A673 (cell line): ENCODE data around the gene TBC1D5. TPM values are rescaled to one million over a fixed set of nuclear protein-coding genes. Genes with fewer than 3 reads are reported as not detected.
"Not testable (repeated sequence)": the region's sequence is repeated elsewhere in the genome, so short reads cannot be mapped to it uniquely, and the experiment has no call there.

Experiments
- BruUV-seq: library from RNA; stranded (reverse); fragments of 400-500 nt; replicated peaks from 2 replicates; lab custom pipeline; 2021; lab: Mats Ljungman, UMichigan
- CTCF ChIA-PET: fragments of 300-600 bp; sonication (Branson Sonifier 250); formaldehyde crosslinking; loops from one replicate; lab custom pipeline; 2022; ENCODE audit warnings: antibody characterized with exemption; lab: Charles Lee
- POLR2A ChIA-PET: fragments of 300-600 bp; sonication (Branson Sonifier 250); formaldehyde crosslinking; loops from one replicate; lab custom pipeline; 2022; ENCODE audit warnings: antibody characterized with exemption; ENCODE audit not compliant: low non-redundant PET; lab: Charles Lee
- DNase-seq: peaks from one replicate; pipeline ENCODE4 v3.0.0-alpha.2; 2015; ENCODE audit warnings: low spot score
- H3K27ac ChIP-seq: fragments of 200-600 bp; sonication (generic); 2 replicates; pipeline ENCODE4 v1.5.1; 2016; ENCODE audit warnings: mixed run types, low read depth, mild to moderate bottlenecking, mixed read lengths, antibody characterized with exemption, low read length; ENCODE audit not compliant: poor library complexity, severe bottlenecking
- H3K27me3 ChIP-seq: fragments of 200-600 bp; sonication (generic); replicated peaks from 2 replicates; pipeline ENCODE4 v1.6.1; 2017; ENCODE audit warnings: mixed run types, low read depth, mild to moderate bottlenecking, mixed read lengths, antibody characterized with exemption, low read length; ENCODE audit not compliant: insufficient read depth, poor library complexity
- H3K36me3 ChIP-seq: fragments of 200-600 bp; sonication (generic); 2 replicates; pipeline ENCODE4 v1.6.1; 2016; ENCODE audit warnings: mixed run types, mild to moderate bottlenecking, mixed read lengths, antibody characterized with exemption, low read length; ENCODE audit not compliant: insufficient read depth, poor library complexity, severe bottlenecking
- H3K4me1 ChIP-seq: fragments of 200-600 bp; sonication (generic); 2 replicates; pipeline ENCODE4 v1.6.1; 2017; ENCODE audit warnings: mixed run types, mild to moderate bottlenecking, mixed read lengths, antibody characterized with exemption, low read length; ENCODE audit not compliant: insufficient read depth, poor library complexity, severe bottlenecking
- H3K4me3 ChIP-seq: fragments of 200-600 bp; sonication (generic); 2 replicates; pipeline ENCODE4 v1.5.1; 2016; ENCODE audit warnings: low read depth, mixed run types, mild to moderate bottlenecking, mixed read lengths, low read length; ENCODE audit not compliant: poor library complexity, severe bottlenecking
- H3K9me3 ChIP-seq: fragments of 200-600 bp; sonication (generic); 2 replicates; pipeline ENCODE4 v1.6.1; 2016; ENCODE audit warnings: mixed run types, low read depth, mild to moderate bottlenecking, mixed read lengths, antibody characterized with exemption, low read length; ENCODE audit not compliant: poor library complexity, severe bottlenecking
- EZH2 ChIP-seq: fragments of 200-600 bp; sonication (generic); IDR thresholded peaks from 2 replicates; pipeline ENCODE4 v1.6.1; 2017; ENCODE audit warnings: borderline replicate concordance, low read depth, mild to moderate bottlenecking, mixed read lengths, antibody characterized with exemption, low read length; ENCODE audit not compliant: poor library complexity, severe bottlenecking
- intact Hi-C: fragments of 100-400 bp; cut with micrococcal nuclease; formaldehyde crosslinking; loops from one replicate; pipeline ENCODE4 v1.10.0; 2022; ENCODE audit not compliant: unreplicated experiment
- total RNA-seq: library from RNA; stranded (reverse); gene quantifications from 2 replicates; pipeline ENCODE4 v1.2.3, GENCODE V29; 2021
- TF ChIP-seq, protein P1 (sequence below): fragments of 300-800, 200-600 bp; sonication (generic); conservative IDR thresholded peaks from 2 replicates; pipeline ENCODE4 v1.5.1; 2017; ENCODE audit warnings: low read depth, mild to moderate bottlenecking, antibody characterized with exemption, low read length, moderate library complexity, mixed read lengths

TBC1D5 gene
- total RNA-seq, 1 experiment from 2014 or later: 40.7 TPM

DNA sequence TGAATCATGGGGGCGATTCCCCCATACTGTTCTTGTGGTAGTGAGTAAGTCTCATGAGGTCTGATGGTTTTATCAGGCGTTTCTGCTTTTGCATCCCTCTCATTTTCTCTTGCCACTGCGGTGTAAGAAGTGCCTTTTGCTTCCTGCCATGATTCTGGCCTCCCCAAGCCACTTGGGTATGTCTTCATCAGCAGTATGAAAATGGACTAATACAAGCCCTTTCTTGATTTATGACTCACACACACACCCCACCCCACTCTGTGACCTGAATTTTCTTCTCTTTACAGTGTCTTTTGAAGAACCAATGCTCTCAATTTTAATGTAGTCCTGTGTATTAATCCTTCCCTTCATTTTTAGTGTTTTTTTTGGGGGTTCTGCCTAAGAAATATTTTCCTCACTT lies 612.9 kb downstream of the TBC1D5 start:
- Histone ChIP-seq H3K27ac (no peak overlapping the region), H3K36me3 (no peaks in the 10 kb centered on the region), H3K4me3 (no peak overlapping the region), H3K4me1 (no peaks in the 10 kb centered on the region), H3K27me3 (no peaks in the 10 kb centered on the region), H3K9me3 (no peaks in the 10 kb centered on the region)
- ChIA-PET POLR2A (no interaction called here), CTCF (no interaction called here)
- DNase-seq: no peak
- intact Hi-C loops: no loop called here
- BruUV-seq: no TSS peak
- no peak for TF ChIP-seq EZH2
- TF ChIP-seq, protein P1, sequence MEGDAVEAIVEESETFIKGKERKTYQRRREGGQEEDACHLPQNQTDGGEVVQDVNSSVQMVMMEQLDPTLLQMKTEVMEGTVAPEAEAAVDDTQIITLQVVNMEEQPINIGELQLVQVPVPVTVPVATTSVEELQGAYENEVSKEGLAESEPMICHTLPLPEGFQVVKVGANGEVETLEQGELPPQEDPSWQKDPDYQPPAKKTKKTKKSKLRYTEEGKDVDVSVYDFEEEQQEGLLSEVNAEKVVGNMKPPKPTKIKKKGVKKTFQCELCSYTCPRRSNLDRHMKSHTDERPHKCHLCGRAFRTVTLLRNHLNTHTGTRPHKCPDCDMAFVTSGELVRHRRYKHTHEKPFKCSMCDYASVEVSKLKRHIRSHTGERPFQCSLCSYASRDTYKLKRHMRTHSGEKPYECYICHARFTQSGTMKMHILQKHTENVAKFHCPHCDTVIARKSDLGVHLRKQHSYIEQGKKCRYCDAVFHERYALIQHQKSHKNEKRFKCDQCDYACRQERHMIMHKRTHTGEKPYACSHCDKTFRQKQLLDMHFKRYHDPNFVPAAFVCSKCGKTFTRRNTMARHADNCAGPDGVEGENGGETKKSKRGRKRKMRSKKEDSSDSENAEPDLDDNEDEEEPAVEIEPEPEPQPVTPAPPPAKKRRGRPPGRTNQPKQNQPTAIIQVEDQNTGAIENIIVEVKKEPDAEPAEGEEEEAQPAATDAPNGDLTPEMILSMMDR: no peak

DNA sequence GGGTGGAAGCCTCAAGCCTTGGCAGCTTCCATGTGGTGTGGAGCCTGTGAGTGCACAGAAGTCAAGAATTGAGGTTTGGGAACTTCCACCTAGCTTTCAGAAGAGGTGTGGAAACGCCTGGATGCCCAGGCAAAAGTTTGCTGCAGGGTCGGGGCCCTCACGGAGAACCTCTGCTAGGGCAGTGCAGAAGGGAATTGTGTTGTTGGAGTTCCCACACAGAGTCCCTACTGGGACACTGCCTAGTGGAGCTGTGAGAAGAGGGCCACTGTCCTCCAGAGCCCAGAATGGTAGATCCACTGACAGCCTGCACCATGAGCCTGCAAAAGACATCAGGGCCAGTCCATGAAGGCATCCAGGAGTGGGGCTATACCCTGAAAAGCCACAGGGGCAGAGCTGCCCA lies 613.8 kb downstream of the TBC1D5 start:
- POLR2A ChIA-PET, H3K4me3 ChIP-seq, H3K36me3 ChIP-seq, DNase-seq, H3K27ac ChIP-seq, H3K27me3 ChIP-seq, CTCF ChIA-PET, intact Hi-C loops, H3K9me3 ChIP-seq, H3K4me1 ChIP-seq, BruUV-seq: not testable (repeated sequence)

DNA sequence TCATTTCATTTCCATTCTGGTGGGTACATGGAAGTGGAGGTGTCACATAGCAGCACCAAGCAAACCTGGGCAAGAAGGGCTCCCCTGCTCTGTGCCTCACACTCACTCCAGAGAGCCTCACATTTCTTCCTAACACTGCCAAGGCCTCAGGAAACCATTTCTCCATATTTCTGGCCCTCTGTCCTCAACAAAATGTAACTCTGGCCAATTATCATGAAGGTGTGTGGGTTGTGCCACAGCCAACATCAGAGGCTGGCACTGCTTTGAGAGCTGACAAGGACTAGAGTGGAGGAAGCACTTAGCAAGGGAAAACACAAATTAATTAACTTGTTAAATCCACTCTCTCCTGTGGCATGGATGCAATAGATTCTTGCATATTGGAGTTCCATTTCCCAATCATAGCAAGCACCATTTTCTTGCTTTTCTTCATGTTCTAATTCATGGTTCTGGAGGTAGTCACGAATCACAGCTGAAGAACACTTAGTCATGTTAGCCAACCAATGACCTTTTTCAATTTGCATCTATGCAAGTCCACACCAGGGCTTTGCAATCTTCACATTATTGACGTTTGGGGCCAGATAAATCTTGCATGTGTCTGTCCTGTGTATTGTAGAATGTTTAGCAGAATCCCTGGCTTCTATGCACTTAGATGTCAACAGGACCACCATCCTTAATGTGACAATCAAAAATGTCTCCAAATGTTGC lies 616.5 kb downstream of the TBC1D5 start:
- Histone ChIP-seq H3K27me3 (no peaks in the 10 kb centered on the region), H3K36me3 (no peaks in the 10 kb centered on the region), H3K27ac (no peak overlapping the region), H3K4me3 (no peak overlapping the region), H3K4me1 (no peaks in the 10 kb centered on the region), H3K9me3 (no peaks in the 10 kb centered on the region)
- DNase-seq: no peak
- TF ChIP-seq, protein P1: no peak
- no peak for TF ChIP-seq EZH2
- ChIA-PET POLR2A (no interaction called here), CTCF (no interaction called here)
- intact Hi-C loops: no loop called here
- BruUV-seq: no TSS peak

DNA sequence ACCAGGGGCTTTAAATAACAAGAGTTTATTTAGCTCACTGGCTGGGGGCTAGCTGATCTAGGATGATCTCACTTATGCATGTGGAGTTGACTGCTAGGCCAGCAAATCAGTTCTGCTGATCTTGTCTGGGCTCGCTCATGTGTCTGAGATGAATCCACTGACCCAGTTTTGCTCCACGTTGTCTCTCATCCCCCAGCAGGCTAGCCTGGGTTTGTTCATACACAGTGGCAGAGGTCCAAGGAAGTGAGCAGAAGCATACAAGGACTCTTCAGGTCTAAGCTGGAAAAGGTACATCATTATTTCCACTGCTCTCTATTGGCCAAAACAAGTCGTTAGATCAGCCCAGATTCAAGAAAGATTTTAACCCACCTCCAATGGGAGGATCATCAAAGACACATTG lies 619.7 kb downstream of the TBC1D5 start:
- Histone ChIP-seq H3K4me1 (no peaks in the 10 kb centered on the region), H3K27ac (no peak overlapping the region), H3K27me3 (no peaks in the 10 kb centered on the region), H3K4me3 (no peak overlapping the region), H3K36me3 (no peaks in the 10 kb centered on the region), H3K9me3 (no peaks in the 10 kb centered on the region)
- ChIA-PET CTCF (no interaction called here), POLR2A (no interaction called here)
- no peak for DNase-seq
- no peak for TF ChIP-seq EZH2
- TF ChIP-seq, protein P1: no peak
- no TSS peak for BruUV-seq
- intact Hi-C loops: no loop called here
